ENCODE results near the gene UQCRFS1.

GRCh38 chr19:29256516-29256915 is 43.6 kb upstream of the UQCRFS1 start:
- TF ChIP-seq CTCF (conservative IDR thresholded peaks at IDR 0.05), result no peak
- no peak for TF ChIP-seq ZFX (IDR thresholded peaks at IDR 0.05)

Data from C4-2B (cell line).